GM18517 (cell line): ENCODE results near the gene DOHH.
"Not testable (repeated sequence)": the region's sequence is repeated elsewhere in the genome, so short reads cannot be mapped to it uniquely, and the experiment has no call there.

ENCODE experiments used
- ATAC-seq: cut with Tn5 transposase; IDR thresholded peaks from one replicate; pipeline ENCODE4 v1.9.1; 2021; ENCODE audit warnings: mild to moderate bottlenecking, moderate library complexity; ENCODE audit not compliant: unreplicated experiment

DOHH gene

DNA sequence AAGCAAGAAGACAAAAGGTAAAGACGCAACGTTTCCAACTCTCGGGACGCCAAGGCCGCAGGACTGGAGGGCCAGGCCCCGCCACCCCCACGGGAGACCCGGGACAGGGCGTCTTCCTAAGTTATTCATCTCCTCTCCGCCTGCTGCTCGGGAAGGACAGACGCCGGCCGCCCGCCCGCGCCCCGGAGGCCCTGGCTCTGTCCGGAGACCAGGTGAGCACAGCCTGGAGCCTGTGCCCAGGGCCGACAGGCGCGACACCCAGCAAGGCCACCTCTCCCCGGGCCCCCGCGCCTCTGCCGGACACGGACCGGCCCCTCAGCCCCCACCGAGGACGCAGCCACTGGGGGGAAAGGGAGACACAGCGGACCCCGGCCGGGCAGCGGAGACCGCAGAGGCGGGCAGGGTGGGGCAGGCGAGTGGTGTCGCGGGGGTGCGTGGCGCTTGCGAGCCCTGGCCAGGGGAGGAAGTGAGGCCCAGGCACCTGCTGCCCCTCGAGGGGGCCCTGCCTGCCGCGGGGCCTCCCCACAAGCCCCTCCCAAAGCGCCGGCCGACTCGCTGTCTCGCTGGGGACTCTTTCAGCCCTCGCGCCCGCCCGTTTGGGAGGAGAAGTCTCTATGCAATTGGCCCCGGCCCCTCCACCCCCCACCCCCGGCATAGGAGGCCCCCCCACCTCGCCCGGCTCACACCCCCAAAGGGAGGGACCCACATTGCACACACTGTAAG is 37.3 kb downstream of the DOHH start:
- ATAC-seq, result no peak

DNA sequence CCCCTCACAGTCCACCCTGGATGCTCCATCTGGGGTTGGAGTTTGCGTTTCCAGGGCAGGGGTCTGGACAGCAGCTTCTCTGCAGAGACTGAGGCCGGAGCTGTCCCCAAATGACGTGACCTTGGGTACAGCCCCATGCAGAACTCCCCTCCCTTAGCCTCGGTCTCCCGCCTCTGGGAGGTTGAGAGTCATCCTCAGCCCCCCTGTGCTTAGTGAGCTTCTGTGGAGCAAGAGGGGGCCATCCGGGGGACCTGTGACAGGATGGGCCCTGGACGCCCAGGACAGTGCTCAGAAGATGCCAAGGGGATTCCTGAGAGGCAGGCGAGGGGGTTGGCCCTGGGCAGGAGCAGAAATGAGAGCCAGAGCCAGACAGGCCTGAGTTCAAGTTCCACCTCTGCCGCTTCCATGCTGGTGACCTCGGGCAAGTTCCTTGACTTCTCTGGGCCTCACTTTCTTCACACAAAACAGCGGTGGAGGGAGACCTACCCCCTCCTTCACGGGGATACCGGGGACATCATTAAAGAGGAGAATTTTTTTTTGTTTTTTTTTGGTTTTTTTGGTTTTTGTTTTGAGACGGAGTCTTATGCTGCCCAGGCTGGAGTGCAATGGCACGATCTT is 40.4 kb downstream of the DOHH start:
- ATAC-seq, result no peak

DNA sequence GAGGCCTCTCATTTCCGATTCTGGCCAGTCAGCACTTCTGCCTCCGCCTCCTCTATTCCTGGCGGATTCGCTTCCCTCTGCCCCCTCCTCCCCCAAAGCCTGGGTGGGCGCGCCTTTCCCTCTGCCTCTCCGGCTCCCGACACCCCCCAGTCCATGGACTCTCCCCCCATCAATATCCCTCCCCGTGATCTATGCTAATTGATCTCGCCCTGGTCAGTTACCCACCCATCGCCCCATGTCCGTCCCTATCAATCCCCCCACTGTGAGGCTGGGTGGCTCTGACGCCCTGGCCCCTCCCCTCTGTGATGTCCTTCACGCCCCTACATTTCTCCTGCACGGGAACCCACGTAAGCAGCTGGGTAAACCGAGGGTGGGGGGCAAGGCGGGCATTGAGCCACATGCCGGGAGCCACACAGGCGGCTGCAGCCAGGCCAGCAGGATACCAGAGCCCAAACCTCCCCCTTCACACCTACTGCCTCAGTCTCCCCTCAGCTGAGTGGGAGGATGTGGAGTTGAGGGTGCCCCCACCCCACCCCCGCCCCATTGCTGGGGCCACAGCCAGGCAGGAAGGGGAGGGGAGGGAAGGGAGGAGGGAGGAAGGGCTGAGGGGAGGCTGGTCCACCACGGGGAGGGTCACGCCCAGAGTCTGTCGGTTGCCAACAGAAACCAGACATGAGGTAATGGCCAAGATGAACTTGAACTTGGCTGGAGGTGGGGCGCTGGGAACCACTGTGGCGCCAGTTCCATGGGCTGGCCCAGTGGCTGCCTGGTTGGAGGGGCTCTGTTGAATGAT is 41.2 kb downstream of the DOHH start:
- no peak for ATAC-seq

DNA sequence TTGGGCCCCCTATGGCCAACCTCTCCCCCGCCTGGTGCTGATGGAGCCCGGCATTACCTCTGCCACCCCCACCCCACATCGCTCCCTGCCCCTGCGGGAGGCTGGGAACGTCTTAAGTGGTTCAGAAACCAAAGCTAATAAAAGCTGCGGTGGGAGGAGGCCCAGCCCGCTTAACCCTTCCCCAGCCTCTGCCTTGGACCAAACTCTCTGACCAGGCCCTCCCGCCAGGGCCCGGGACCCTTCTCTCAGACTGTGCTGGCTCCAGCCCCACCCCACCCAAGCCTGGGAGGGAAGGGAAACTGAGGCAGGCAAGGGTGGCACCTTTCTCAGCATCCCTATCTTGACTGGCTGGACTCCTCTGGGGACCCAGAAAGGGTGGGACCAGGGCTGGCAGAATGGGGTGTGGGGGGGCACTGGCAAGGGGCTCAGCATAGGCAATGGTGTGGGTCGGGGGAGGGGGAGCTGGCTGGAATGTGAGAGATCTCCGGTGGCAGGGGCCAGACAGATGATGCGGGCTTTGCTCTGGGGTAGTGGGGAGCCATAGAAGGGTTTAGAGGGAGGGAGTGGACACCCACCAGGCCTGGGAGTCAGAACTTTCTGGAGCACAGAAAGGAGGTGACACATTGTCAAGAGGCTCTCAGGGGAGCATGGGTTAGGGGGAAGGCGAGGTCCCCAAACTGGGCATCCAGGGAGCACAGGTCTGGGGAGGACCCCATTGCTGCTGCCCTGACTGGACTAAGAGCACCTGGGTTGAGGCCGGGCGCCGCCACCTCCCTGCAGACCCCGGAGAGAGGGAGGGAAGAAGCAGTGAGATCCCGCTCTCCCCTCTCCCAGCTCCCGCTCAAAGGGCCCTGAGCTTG is 42.0 kb downstream of the DOHH start:
- ATAC-seq, result no peak

DNA sequence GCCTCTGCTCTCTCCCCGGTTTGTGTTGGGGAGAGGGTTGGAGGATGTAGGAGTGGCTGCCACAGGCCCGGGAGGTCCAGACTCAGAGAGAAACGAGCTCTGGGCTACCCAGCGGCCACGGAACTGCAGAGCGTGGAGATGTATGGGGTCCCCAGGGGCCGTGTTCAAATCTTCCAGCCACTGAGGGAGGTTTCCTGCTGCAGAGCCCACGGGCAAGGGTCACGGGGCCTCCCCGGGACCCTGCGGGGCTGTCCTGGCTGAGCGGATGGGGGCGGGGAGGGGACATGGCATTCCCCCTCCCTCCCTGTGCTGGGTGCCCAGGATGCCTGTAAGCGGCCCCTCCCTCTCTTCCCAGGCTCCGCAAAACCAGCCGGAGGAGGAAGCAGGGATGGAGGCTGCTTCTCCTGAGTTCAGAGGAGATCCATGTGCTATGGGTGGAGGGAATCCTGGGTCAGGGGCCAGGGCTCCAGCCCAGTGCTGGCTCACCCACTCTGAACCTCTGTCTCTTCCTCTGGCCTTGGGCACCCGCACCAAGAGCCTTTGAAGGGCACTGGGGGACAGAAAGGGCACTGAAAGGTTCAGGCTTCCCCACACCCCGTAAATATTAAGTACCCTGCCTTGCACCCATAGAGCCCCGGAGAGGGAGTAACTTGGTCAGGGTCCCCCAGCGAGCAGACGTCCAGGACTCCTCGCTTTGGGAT is 42.8 kb downstream of the DOHH start:
- no peak for ATAC-seq

DNA sequence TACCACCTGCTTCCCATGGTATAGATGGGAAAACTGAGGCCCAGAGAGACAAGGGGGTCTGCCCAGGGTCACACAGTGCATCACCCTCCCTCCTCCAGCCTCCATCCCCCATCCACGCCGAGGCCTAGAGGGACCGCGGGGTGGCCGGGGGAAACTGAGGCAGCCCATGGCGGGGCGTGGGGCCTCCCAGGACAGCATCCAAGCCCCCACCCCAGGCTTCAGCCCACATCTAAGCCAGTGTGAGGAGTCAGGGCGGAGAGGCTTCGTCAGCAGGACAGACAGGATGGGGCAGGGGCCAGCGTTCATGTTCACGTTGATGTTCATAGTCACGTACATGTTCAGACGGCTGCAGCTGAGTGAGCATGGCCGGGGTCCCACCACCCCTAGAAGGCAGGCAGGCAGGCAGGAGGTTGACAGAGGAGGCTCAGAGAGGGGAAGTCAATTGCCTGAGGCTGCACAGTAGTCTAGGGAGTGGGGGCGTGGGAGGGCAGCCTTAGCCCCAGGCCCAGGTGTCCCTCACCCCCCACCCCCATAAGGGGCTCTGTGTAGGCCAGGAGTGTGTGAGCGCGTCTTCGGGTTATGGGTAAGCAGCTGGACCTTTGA is 43.4 kb downstream of the DOHH start:
- no peak for ATAC-seq

DNA sequence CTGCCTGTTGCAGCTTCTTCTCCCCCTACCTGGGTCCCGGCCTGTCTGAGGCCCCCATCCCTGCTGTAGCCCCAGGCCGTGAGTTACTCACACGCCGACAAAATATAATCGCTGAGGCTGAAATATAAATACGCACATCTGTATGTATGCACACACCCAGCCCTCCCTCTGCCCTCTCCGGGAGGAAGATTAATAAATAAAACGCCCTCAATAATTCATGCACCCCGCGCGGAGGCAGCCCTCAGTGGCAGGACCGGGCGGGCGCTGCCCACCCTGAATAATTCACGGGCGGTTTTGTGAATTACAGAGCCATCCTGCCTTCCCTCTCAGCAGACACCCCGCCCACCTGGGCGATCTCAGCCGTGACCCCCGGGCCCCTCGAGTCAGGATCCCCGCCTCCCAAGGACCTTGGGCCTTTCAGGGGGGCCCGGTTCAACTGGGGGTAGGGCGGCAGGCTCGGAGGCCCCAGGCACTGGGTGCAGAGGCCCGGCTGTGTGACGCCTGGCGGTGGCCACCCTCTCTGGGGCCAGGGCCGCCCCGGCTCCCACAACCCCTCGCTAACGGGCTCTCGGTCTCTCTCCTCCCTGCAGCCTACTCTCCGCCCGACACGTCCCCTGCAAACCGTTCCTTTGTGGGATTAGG is 44.4 kb downstream of the DOHH start:
- ATAC-seq, result no peak

DNA sequence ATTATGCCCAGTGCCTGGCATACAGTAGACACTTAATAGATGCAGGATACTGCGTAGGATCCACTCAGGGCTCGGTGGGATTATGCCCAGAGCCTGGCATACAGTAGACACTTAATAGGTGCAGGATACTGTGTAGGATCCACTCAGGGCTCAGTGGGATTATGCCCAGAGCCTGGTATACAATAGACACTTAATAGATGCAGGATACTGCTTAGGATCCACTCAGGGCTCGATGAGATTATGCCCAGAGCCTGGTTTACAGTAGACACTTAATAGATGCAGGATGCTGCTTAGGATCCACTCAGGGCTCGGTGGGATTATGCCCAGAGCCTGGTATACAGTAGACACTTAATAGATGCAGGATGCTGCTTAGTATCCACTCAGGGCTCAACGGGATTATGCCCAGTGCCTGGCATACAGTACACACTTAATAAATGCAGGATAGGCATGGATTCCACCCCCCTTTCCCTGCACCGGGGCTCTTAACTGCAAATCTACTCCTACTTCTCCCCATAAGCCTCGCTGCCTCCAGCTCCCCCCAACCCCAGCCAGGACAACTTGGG is 45.0 kb downstream of the DOHH start:
- ATAC-seq, result no peak

DNA sequence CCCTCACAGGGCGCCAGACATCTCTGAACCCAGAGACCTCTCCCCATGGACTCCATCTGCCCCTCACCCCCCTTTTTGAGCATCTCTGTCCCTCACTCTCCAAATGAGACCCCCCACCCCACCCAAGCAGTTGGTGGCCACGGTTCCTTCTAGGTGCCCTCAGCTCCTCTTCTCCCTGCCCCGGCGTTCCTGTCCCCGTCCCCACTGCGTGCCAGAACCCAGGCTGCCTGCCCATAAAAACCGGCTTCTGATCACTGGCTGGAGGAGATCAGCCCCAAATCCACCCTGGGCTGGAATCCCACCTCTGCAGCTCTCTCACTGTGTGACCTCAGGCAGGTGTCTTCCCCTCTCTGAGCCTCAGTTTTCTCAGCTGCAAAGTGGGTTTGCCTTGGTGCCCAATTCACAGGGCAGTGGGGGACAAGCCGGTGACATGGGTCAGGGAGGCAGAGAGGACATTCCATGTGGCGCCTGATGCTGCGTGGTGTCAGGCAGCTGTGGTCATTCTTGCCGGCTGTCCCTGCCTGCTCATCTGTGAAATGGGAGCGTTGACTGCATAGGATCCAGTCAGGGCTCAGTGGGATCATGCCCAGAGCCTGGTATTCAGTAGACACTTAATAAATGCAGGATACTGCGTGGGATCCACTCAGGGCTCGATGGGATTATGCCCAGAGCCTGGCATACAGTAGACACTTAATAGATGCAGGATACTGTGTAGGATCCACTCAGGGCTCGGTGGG is 45.6 kb downstream of the DOHH start:
- no peak for ATAC-seq

DNA sequence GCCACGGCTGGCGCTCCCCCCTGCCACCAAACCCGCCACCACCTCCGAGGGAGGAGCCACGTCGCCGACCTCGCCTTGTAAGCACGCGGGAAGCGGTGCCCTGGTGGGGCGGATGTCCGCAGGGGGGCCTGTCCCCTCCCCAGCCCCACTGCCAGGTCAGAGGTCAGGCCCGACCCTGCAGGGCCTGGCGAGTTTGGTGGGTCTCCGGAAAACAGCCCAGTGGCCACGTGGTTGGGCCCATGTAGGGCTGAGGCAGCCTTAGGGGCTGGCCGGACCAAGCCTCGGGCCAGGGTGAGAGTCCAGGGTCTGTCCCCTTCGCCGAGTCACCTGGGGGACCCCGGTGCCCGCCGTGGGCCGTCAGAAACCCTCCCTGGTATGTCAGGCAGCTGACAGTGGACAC is 46.6 kb downstream of the DOHH start:
- ATAC-seq, result no peak

DNA sequence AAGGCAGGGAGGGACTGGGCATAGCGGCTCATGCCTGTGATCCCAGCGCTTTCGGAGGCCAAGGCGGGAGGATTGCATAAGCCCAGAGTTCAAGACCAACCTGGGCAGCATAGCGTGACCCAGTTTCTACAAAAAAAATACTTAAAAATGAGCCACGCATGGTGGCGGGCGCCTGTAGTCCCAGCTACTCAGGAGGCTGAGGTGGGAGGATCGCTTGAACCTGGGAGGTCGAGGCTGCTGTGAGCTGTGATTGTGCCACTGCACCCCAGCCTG is 47.6 kb downstream of the DOHH start:
- ATAC-seq, result not testable (repeated sequence)

DNA sequence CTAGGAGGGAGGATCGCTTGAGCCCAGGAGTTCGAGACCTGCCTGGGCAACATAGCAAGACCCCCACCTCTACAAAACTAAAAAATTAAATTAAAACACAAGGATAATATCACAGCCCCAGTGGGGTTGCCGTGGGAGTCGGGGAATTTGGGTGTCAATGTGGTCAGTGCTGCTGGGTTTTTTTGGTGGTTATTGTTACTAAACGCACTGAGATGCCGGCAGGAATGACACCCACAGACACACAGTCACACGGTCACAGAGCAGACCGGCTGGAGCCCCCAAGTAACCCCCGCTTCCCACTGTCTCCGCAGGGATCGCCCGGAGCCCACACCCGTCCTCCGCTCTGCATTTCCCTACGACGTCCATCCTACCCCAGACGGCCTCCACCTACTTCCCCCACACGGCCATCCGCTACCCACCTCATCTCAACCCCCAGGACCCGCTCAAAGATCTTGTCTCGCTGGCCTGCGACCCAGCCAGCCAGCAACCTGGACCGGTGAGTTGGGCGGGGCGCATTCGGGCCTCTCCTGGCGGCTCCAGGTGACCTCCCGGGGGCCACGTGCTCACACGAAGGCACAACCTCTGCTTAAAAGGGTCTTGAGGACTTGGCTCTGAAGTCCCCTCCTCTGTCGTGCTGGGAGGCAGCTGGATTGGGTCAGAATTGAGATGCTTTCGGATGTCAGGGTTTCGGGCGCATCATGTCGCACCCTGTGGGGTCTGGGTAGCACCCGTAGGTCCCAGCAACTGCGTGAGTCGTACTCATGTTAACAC is 48.1 kb downstream of the DOHH start:
- no peak for ATAC-seq

DNA sequence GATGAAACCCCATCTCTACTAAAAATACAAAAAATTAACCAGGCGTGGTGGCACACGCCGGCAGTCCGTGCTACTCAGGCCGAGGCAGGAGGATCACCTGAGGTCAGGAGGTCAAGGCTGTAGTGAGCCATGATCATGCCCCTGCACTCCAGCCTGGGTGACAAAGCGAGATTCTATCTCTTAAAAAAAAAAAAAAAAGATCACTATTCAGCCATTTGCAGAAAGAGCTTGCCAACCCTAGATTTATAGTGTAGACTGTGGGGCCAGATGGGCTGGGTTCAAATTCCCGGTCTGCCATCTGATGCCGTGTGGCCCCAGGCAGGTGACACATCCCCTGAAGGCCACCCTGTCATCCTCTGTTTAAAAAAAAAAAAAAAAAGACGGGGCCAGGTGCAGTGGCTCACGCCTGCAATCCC is 49.0 kb downstream of the DOHH start:
- no peak for ATAC-seq

DNA sequence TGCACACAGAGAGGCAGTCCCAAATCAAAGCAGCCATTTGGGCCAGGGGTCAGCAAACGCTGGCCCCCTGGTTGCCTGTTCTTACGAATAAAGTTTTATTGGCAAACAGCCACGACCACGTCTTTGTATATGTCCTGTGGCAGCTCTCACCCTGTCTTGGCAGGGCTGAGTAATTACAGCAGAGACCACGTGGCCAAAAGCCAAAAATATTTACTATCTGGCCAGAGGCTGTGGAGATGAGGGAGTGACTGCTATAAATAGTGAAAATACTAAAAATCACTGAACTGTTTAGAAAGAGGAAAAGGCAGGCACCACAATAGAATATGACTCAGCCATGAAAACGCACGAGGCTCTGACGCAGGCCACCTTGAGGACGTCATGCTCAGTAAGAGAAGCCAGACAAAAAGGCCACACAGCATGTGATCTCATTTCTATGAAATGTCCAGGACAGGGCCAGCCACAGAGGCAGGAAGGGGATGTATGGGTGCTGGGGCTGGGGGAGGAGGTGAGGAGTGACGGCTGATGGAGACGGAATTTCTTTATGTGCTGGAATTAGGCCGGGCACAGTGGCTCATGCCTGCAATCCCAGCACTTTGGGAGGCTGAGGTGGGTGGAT is 49.6 kb downstream of the DOHH start:
- no peak for ATAC-seq

DNA sequence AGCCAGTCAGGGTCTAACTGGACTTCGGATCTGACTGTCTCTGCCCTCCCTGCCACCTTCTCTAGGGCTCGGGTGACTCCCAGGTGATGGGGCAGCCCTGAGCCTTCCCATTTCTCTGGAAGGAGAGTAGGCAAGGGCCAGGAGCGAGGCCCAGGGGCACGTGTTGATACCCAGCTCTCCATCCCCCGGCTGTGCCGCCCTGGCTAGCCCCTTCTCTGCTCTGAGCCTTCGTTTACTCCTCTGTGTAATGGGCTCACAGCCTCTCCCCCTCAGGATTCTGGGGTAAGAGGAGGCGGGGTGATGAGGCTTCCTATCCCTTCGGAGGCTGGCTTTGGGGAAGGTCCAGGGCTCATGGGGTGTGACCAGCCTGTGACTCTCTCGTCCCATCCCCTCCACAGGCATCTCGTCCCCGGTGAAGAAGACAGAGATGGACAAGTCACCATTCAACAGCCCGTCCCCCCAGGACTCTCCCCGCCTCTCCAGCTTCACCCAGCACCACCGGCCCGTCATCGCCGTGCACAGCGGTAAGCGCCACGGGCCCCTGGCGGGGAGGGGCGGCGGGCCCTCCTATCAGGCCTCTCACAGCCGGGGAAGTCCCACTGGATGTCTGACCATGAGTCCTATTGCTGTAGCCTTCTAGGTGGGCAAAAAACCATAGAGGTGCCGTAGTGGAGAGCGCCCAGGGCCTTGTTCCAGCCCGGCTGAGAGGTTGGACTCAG is 51.7 kb downstream of the DOHH start:
- ATAC-seq, result no peak

DNA sequence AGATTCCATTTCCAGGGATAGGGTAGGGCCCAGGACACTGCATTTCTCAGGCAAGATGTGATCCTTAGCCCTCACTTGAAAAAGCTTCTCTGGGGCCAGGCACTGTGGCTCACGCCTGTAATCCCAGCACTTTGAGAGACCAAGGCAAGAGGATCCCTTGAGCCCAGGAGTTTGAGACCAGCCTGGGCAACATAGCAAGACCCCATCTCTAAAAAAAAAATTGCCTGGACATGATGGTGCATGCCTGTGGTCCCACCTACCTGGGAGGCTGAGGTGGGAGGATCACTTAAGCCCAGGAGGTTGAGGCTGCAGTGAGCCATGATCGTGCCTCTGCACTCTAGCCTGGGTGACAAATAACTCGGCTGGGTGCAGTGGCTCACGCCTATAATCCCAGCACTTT is 53.8 kb downstream of the DOHH start:
- ATAC-seq, result not testable (repeated sequence)

DNA sequence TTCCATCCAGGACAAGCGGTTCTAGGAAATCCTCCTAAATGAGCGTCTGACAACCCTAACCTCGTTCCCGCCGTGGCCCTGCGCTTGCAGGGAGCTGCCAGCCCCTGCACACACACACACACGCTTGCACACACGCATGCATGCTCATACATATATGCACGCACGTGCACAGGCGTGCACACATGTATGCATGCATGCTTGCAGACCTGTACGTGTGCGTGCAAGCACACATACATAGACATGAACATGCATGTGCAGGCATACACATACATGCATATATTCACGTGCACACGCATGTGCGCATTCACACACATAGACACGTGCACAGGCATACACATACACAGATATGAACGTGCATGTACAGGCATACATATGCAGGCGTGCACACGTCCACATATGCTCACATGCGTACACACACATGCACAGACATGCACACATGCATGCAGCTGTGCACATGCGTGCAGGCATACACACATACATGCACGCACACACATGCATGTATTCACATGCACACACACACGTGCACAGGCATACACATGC is 55.7 kb downstream of the DOHH start:
- no peak for ATAC-seq
